Stimulated activated memory B cell treated with anti-CD40 and anti-IgM and Interleukin-4, amounts not matched to agents 10 μg/mL and 1 μg/mL and 100 μg/mL, for 72 hours (primary cell): ENCODE data around the gene TNNT3.
A peak's percentile ranks its signal among the peaks of the same experiment; 100 is the strongest.

Experiments used
- ATAC-seq: fragments of 150-1000 bp; cut with Tn5 transposase; 2 replicates; pipeline ENCODE4 v1.10.0; 2021
- H3K27ac Mint-ChIP-seq: one replicate; pipeline ENCODE4 v1.8.0; 2022; ENCODE audit warnings: mild to moderate bottlenecking, mixed read lengths
- H3K27me3 Mint-ChIP-seq: one replicate; pipeline ENCODE4 v1.8.0; 2022; ENCODE audit warnings: mixed read lengths
- H3K36me3 Mint-ChIP-seq: one replicate; pipeline ENCODE4 v1.8.0; 2022; ENCODE audit warnings: mixed read lengths
- H3K4me1 Mint-ChIP-seq: one replicate; pipeline ENCODE4 v1.8.0; 2022; ENCODE audit warnings: mixed read lengths
- H3K4me3 Mint-ChIP-seq: one replicate; pipeline ENCODE4 v1.8.0; 2022; ENCODE audit warnings: mild to moderate bottlenecking, moderate library complexity, mixed read lengths
- H3K9me3 Mint-ChIP-seq: one replicate; pipeline ENCODE4 v1.8.0; 2022; ENCODE audit warnings: mixed read lengths

Gene TNNT3

GRCh38 chr11:1922481-1923081 lies 3.1 kb downstream of the TNNT3 start:
- no peak for ATAC-seq
- Mint-ChIP-seq H3K27me3 (peaks cover 53% of the 10 kb centered on the region), H3K4me1 (peaks cover 11% of the 10 kb centered on the region), H3K27ac (no peak overlapping the region), H3K4me3 (no peak overlapping the region), H3K36me3 (no peaks in the 10 kb centered on the region), H3K9me3 (no peaks in the 10 kb centered on the region)

- Mint-ChIP-seq H3K27me3 (peaks cover 53% of the 10 kb centered on the region), H3K4me1 (peaks cover 11% of the 10 kb centered on the region), H3K36me3 (no peaks in the 10 kb centered on the region), H3K27ac (no peak overlapping the region), H3K9me3 (no peaks in the 10 kb centered on the region), H3K4me3 (no peak overlapping the region)
- ATAC-seq, result no peak
Observed at GRCh38 chr11:1923201-1923956, 3.9 kb downstream of the TNNT3 start.

- ATAC-seq, result no peak
- peaks cover 11% of the 10 kb centered on the region for H3K4me1 Mint-ChIP-seq
- no peak overlapping the region for H3K4me3 Mint-ChIP-seq
- H3K27ac Mint-ChIP-seq, result no peak overlapping the region
- H3K27me3 Mint-ChIP-seq, result peaks cover 56% of the 10 kb centered on the region
- no peaks in the 10 kb centered on the region for H3K36me3 Mint-ChIP-seq
- no peaks in the 10 kb centered on the region for H3K9me3 Mint-ChIP-seq
Observed at GRCh38 chr11:1924181-1924580, 4.7 kb downstream of the TNNT3 start.

- no peak overlapping the region for H3K4me3 Mint-ChIP-seq
- ATAC-seq, result no peak
- no peaks in the 10 kb centered on the region for H3K9me3 Mint-ChIP-seq
- no peaks in the 10 kb centered on the region for H3K36me3 Mint-ChIP-seq
- peaks cover 11% of the 10 kb centered on the region for H3K4me1 Mint-ChIP-seq
- H3K27me3 Mint-ChIP-seq, result peaks cover 57% of the 10 kb centered on the region
- no peak overlapping the region for H3K27ac Mint-ChIP-seq
Observed at GRCh38 chr11:1924646-1925372, 5.3 kb downstream of the TNNT3 start.

- peaks cover 11% of the 10 kb centered on the region for H3K4me1 Mint-ChIP-seq
- ATAC-seq, result no peak
- no peak overlapping the region for H3K27ac Mint-ChIP-seq
- no peaks in the 10 kb centered on the region for H3K36me3 Mint-ChIP-seq
- no peaks in the 10 kb centered on the region for H3K9me3 Mint-ChIP-seq
- H3K4me3 Mint-ChIP-seq, result no peak overlapping the region
- H3K27me3 Mint-ChIP-seq, result peaks cover 54% of the 10 kb centered on the region
Observed at GRCh38 chr11:1925373-1926155, 6.1 kb downstream of the TNNT3 start.

- Mint-ChIP-seq H3K9me3 (no peaks in the 10 kb centered on the region), H3K27me3 (peaks cover 54% of the 10 kb centered on the region), H3K27ac (no peak overlapping the region), H3K4me3 (no peak overlapping the region), H3K36me3 (no peaks in the 10 kb centered on the region), H3K4me1 (peaks cover 11% of the 10 kb centered on the region)
- ATAC-seq, result no peak
Observed at GRCh38 chr11:1926156-1927025, 6.9 kb downstream of the TNNT3 start.

- H3K36me3 Mint-ChIP-seq, result no peaks in the 10 kb centered on the region
- H3K27ac Mint-ChIP-seq, result no peak overlapping the region
- H3K9me3 Mint-ChIP-seq, result no peaks in the 10 kb centered on the region
- peak; percentile 2 for ATAC-seq
- no peak overlapping the region for H3K4me3 Mint-ChIP-seq
- H3K27me3 Mint-ChIP-seq, result peaks cover 62% of the 10 kb centered on the region
- H3K4me1 Mint-ChIP-seq, result peaks cover 11% of the 10 kb centered on the region
Observed at GRCh38 chr11:1927026-1927847, 7.7 kb downstream of the TNNT3 start.

- Mint-ChIP-seq H3K4me3 (no peak overlapping the region), H3K36me3 (no peaks in the 10 kb centered on the region), H3K27me3 (peaks cover 62% of the 10 kb centered on the region), H3K9me3 (peaks cover 4% of the 10 kb centered on the region), H3K4me1 (peaks cover 7% of the 10 kb centered on the region), H3K27ac (no peak overlapping the region)
- ATAC-seq, result no peak
Observed at GRCh38 chr11:1927848-1928469, 8.5 kb downstream of the TNNT3 start.

- Mint-ChIP-seq H3K27me3 (peaks cover 62% of the 10 kb centered on the region), H3K27ac (no peak overlapping the region)
- no peak for ATAC-seq
Observed at GRCh38 chr11:1928470-1928890, 9.0 kb downstream of the TNNT3 start.

GRCh38 chr11:1928891-1929541 lies 9.5 kb downstream of the TNNT3 start:
- H3K27me3 Mint-ChIP-seq, result peaks cover 62% of the 10 kb centered on the region
- H3K4me3 Mint-ChIP-seq, result no peak overlapping the region
- no peak for ATAC-seq
- peaks cover 7% of the 10 kb centered on the region for H3K9me3 Mint-ChIP-seq
- no peaks in the 10 kb centered on the region for H3K36me3 Mint-ChIP-seq
- peaks cover 6% of the 10 kb centered on the region for H3K4me1 Mint-ChIP-seq
- H3K27ac Mint-ChIP-seq, result no peak overlapping the region

More at GRCh38 chr11:1928470-1928890, 9.0 kb downstream of the TNNT3 start:
- Mint-ChIP-seq H3K4me3 (no peak overlapping the region), H3K9me3 (peaks cover 7% of the 10 kb centered on the region), H3K4me1 (peaks cover 6% of the 10 kb centered on the region), H3K36me3 (no peaks in the 10 kb centered on the region)

GRCh38 chr11:1929621-1930461 lies 10.3 kb downstream of the TNNT3 start:
- no peaks in the 10 kb centered on the region for H3K36me3 Mint-ChIP-seq
- H3K9me3 Mint-ChIP-seq, result peaks cover 7% of the 10 kb centered on the region
- no peak overlapping the region for H3K27ac Mint-ChIP-seq
- ATAC-seq, result no peak
- peaks cover 65% of the 10 kb centered on the region for H3K27me3 Mint-ChIP-seq
- peaks cover 6% of the 10 kb centered on the region for H3K4me1 Mint-ChIP-seq
- no peak overlapping the region for H3K4me3 Mint-ChIP-seq

- peaks cover 63% of the 10 kb centered on the region for H3K27me3 Mint-ChIP-seq
- H3K4me3 Mint-ChIP-seq, result no peak overlapping the region
- no peak overlapping the region for H3K27ac Mint-ChIP-seq
- H3K36me3 Mint-ChIP-seq, result no peaks in the 10 kb centered on the region
- ATAC-seq, result no peak
- peaks cover 6% of the 10 kb centered on the region for H3K4me1 Mint-ChIP-seq
- H3K9me3 Mint-ChIP-seq, result peaks cover 7% of the 10 kb centered on the region
Observed at GRCh38 chr11:1930462-1930830, 10.9 kb downstream of the TNNT3 start.
